IMR-90 (cell line): ENCODE data around the gene KIF16B.

Experiments used
- CEBPB ChIP-seq: IDR thresholded peaks from 2 replicates; pipeline ENCODE4 v1.6.1; 2012; ENCODE audit warnings: low read depth, low read length, improper control_type of control experiment
- MAFK ChIP-seq: IDR thresholded peaks from 2 replicates; pipeline ENCODE4 v1.6.1; 2012; ENCODE audit warnings: low read depth, low read length, improper control_type of control experiment
- POLR2A ChIP-seq: IDR thresholded peaks from 2 replicates; pipeline ENCODE4 v1.6.1; 2012; ENCODE audit warnings: mild to moderate bottlenecking, low read depth, low read length
- RFX5 ChIP-seq: IDR thresholded peaks from 2 replicates; pipeline ENCODE4 v1.8.0; 2012; ENCODE audit warnings: low read depth, mild to moderate bottlenecking, low read length, moderate library complexity
- SMC3 ChIP-seq: fragments of 150-350 bp; IDR thresholded peaks from 2 replicates; pipeline ENCODE4 v1.6.1; 2016; ENCODE audit warnings: low read depth, mild to moderate bottlenecking, antibody characterized with exemption, low read length, moderate library complexity
- TF ChIP-seq, protein P1 (sequence below): conservative IDR thresholded peaks from 2 replicates; pipeline ENCODE4 v1.5.1; 2012; ENCODE audit warnings: mild to moderate bottlenecking, low read depth, low read length, improper control_type of control experiment
- TF ChIP-seq, protein P2 (sequence below): fragments of 150-350 bp; IDR thresholded peaks from 2 replicates; pipeline ENCODE4 v1.6.1; 2016; ENCODE audit warnings: low read depth, mild to moderate bottlenecking, low read length, moderate library complexity, borderline replicate concordance

DNA sequence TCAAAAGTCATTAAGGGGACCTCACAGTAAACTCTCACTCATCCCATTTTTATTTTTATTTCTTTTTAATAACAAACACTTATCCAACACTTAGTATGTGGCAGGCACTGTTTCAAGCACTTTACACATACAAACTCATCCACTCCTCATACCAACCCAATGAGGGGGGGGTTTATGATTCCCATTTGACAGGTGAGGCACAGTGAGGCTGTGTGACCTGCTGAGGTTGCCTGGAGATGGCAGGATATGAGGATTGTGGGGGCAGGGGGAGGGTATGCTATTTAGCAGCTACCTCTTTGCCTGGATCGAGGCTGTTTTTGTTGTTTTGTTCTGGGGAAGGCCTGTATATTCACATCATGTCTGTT lies 219.8 kb downstream of the KIF16B start:
- TF ChIP-seq CEBPB (no peak), POLR2A (no peak), RFX5 (no peak), MAFK (no peak), SMC3 (no peak)
- TF ChIP-seq, protein P1, sequence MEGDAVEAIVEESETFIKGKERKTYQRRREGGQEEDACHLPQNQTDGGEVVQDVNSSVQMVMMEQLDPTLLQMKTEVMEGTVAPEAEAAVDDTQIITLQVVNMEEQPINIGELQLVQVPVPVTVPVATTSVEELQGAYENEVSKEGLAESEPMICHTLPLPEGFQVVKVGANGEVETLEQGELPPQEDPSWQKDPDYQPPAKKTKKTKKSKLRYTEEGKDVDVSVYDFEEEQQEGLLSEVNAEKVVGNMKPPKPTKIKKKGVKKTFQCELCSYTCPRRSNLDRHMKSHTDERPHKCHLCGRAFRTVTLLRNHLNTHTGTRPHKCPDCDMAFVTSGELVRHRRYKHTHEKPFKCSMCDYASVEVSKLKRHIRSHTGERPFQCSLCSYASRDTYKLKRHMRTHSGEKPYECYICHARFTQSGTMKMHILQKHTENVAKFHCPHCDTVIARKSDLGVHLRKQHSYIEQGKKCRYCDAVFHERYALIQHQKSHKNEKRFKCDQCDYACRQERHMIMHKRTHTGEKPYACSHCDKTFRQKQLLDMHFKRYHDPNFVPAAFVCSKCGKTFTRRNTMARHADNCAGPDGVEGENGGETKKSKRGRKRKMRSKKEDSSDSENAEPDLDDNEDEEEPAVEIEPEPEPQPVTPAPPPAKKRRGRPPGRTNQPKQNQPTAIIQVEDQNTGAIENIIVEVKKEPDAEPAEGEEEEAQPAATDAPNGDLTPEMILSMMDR = no peak
- TF ChIP-seq, protein P2, sequence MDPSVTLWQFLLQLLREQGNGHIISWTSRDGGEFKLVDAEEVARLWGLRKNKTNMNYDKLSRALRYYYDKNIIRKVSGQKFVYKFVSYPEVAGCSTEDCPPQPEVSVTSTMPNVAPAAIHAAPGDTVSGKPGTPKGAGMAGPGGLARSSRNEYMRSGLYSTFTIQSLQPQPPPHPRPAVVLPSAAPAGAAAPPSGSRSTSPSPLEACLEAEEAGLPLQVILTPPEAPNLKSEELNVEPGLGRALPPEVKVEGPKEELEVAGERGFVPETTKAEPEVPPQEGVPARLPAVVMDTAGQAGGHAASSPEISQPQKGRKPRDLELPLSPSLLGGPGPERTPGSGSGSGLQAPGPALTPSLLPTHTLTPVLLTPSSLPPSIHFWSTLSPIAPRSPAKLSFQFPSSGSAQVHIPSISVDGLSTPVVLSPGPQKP = no peak
